HG03354 (cell line): ENCODE results near the gene ESAM.
"Not testable (repeated sequence)": the region's sequence is repeated elsewhere in the genome, so short reads cannot be mapped to it uniquely, and the experiment has no call there.

Experiments
- ATAC-seq: cut with Tn5 transposase; IDR thresholded peaks from one replicate; pipeline ENCODE4 v1.9.1; 2021; ENCODE audit warnings: mild to moderate bottlenecking; ENCODE audit not compliant: unreplicated experiment, poor library complexity, severe bottlenecking

ESAM gene

GRCh38 chr11:124776865-124777645, 15.0 kb upstream of the ESAM start:
- ATAC-seq, result no peak

- not testable (repeated sequence) for ATAC-seq
These were observed 8.9 kb upstream of the ESAM start for GRCh38 chr11:124770959-124771358.

- ATAC-seq, result no peak
These were observed 8.0 kb upstream of the ESAM start for GRCh38 chr11:124769806-124770774.

DNA sequence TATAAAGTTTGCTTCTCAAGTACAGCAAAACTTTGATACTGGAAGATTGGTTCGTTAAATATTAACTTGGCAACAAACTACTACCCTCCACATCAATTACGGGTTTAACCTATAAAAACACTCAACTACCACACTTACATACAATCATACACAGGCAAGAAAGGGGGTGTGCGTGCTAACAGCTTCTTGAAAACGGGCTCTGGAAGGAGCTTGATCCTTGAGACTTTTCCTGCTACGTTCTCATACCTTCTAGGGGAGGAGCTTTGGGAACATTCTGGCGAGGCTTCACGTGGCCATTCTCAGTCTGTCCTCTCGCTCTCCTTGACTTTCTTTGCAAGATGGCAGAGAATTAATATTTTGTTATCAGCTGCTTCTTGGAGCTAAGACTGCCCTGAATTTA, 6.8 kb upstream of the ESAM start:
- ATAC-seq, result no peak

- ATAC-seq, result no peak
These were observed 4.1 kb upstream of the ESAM start for GRCh38 chr11:124766156-124766555.

- peak; percentile 25 for ATAC-seq
These were observed 1.3 kb upstream of the ESAM start for GRCh38 chr11:124763156-124763947.

- ATAC-seq, result peak; percentile 13
These were observed 600 bp upstream of the ESAM start for GRCh38 chr11:124762624-124763155.

- ATAC-seq, result peak; percentile 1
These were observed 587 bp downstream of the ESAM start for GRCh38 chr11:124761301-124762104.

- no peak for ATAC-seq
These were observed 1.3 kb downstream of the ESAM start for GRCh38 chr11:124760806-124761205.

GRCh38 chr11:124760205-124760652, 1.9 kb downstream of the ESAM start:
- peak; percentile 35 for ATAC-seq

GRCh38 chr11:124759266-124760204, 2.6 kb downstream of the ESAM start:
- peak; percentile 18 for ATAC-seq

DNA sequence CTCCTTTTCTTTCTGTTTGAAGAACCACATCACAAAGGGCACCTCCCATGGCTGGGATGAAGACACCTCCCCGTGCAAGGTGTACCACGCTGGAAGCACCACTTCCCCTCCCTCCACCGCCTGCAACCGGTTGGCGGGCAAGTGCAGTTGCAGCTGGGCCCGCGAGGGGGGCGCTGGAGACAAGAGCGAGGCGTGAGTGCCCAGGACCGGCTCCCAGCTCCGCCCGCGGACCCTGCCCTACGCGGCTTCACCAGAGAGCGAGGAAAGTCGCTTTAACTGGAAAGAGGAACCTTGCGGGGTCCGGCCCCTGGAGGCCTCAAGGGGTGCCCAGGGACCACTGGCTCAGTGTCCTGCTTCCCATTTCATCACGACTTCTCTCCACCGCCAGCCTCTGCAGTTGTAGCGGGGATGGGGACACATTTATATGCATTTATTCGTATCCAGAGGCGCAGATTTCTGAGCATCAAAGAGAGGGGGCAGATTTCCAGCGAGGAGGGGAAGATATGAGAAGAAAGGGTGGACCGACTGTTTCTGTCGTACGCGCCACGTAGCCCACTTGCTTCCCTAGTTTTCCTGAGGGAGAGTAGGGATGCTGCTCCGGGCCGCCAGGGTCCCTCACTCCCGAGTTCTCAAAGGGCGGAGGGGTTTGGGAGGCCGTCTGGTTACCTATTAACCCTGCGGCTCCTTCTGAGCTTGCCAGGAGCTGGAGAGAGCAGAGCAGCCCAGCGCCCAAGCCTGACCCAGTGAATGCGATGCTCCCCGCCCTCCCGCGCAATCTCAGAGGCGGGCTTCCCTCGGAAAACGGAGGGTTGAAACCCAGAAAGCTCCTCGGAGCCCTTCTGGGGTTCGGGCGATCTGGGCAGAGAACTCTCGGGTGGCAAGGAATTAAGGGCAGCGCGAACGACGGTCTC, 3.5 kb downstream of the ESAM start:
- peak; percentile 59 for ATAC-seq

- ATAC-seq, result no peak
These were observed 4.8 kb downstream of the ESAM start for GRCh38 chr11:124757320-124757719.

GRCh38 chr11:124756753-124757227, 5.3 kb downstream of the ESAM start:
- no peak for ATAC-seq

GRCh38 chr11:124756033-124756752, 5.9 kb downstream of the ESAM start:
- ATAC-seq, result no peak

- no peak for ATAC-seq
These were observed 7.4 kb downstream of the ESAM start for GRCh38 chr11:124754710-124755109.
